Measurements from ENCODE around the gene SMYD1.

Gene SMYD1

GRCh38 chr2:88159955-88160415 is 92.4 kb downstream of the SMYD1 start:
- Mint-ChIP-seq H3K4me3 (no peak overlapping the region), H3K36me3 (no peaks in the 10 kb centered on the region), H3K27me3 (no peaks in the 10 kb centered on the region), H3K27ac (no peak overlapping the region), H3K4me1 (no peaks in the 10 kb centered on the region), H3K9me3 (no peaks in the 10 kb centered on the region)
- peak; percentile 80 for ATAC-seq

GRCh38 chr2:88160517-88160916 is 92.9 kb downstream of the SMYD1 start:
- Mint-ChIP-seq H3K27ac (no peak overlapping the region), H3K4me1 (no peaks in the 10 kb centered on the region), H3K27me3 (no peaks in the 10 kb centered on the region), H3K4me3 (no peak overlapping the region), H3K9me3 (no peaks in the 10 kb centered on the region), H3K36me3 (no peaks in the 10 kb centered on the region)
- ATAC-seq = no peak

GRCh38 chr2:88161446-88162244 is 94.0 kb downstream of the SMYD1 start:
- no peak for ATAC-seq

More at GRCh38 chr2:88161446-88162244, 94.0 kb downstream of the SMYD1 start:
- Mint-ChIP-seq H3K4me3 (no peak overlapping the region), H3K36me3 (no peaks in the 10 kb centered on the region), H3K27me3 (no peaks in the 10 kb centered on the region), H3K27ac (no peak overlapping the region), H3K4me1 (no peaks in the 10 kb centered on the region), H3K9me3 (no peaks in the 10 kb centered on the region)
